Measurements from ENCODE around the gene KAZALD1. TPM values are rescaled to one million over a fixed set of nuclear protein-coding genes. Genes with fewer than 3 reads are reported as not detected.

KAZALD1 gene
- total RNA-seq, 2 donors from 2014 or later: 7.0 to 7.5 TPM

DNA sequence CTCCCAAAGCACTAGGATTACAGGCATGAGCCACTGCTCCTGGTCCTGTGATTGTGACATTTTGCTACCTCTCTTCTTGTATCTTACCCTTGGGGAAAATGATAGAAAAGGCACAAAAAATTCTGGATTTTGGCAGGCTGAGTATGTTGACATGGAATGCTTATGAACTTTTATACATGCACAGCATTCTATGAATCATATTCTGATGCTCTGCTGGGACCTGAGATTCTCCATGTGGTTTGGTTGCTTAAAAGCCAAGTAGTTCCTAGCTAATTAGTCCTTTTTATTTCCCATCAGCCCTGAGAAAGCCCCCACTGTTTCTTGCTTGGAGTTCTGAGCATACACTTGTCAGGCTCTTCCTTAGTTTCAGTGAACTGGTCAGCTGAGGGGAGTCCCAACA, 8.3 kb upstream of the KAZALD1 start:
- H3K9me3 ChIP-seq: no peaks in the 10 kb centered on the region
- H3K27ac ChIP-seq: no peak overlapping the region
- no peak for DNase-seq (ENCODE audit: low spot score)
- peaks cover 0 to 10% of the 10 kb centered on the region in 2 donors for H3K4me1 ChIP-seq
- H3K27me3 ChIP-seq: peaks cover 20% of the 10 kb centered on the region in 2 donors
- H3K36me3 ChIP-seq: no peaks in the 10 kb centered on the region
- H3K4me3 ChIP-seq: no peak overlapping the region
- TF ChIP-seq, protein P1, sequence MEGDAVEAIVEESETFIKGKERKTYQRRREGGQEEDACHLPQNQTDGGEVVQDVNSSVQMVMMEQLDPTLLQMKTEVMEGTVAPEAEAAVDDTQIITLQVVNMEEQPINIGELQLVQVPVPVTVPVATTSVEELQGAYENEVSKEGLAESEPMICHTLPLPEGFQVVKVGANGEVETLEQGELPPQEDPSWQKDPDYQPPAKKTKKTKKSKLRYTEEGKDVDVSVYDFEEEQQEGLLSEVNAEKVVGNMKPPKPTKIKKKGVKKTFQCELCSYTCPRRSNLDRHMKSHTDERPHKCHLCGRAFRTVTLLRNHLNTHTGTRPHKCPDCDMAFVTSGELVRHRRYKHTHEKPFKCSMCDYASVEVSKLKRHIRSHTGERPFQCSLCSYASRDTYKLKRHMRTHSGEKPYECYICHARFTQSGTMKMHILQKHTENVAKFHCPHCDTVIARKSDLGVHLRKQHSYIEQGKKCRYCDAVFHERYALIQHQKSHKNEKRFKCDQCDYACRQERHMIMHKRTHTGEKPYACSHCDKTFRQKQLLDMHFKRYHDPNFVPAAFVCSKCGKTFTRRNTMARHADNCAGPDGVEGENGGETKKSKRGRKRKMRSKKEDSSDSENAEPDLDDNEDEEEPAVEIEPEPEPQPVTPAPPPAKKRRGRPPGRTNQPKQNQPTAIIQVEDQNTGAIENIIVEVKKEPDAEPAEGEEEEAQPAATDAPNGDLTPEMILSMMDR (IDR thresholded peaks at IDR 0.05): no peak

DNA sequence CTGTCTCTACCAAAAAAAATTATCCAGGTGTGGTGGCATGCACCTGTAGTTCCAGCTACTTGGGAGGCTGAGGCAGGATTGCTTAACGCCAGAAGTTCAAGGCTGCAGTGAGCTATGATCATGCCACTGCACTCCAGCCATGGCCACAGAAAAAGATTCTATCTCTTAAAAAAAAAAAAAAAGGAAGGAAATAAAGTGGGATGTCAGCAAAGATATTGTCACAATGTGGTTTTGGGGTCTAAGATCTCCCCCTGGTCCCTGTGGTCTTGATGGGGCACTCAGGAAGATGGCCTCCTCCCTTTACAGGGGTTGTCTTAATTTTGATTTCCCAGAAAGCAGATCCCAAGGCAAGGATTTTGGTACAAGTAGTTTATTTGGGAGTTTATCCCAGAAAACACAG, 7.4 kb upstream of the KAZALD1 start:
- Histone ChIP-seq H3K27me3 (peaks cover 13% of the 10 kb centered on the region in 2 donors), H3K9me3 (no peaks in the 10 kb centered on the region), H3K36me3 (no peaks in the 10 kb centered on the region), H3K27ac (no peak overlapping the region), H3K4me3 (no peak overlapping the region), H3K4me1 (peaks cover 0 to 10% of the 10 kb centered on the region in 2 donors)
- DNase-seq (ENCODE audit: low spot score): no peak
- TF ChIP-seq, protein P1 (IDR thresholded peaks at IDR 0.05): no peak

DNA sequence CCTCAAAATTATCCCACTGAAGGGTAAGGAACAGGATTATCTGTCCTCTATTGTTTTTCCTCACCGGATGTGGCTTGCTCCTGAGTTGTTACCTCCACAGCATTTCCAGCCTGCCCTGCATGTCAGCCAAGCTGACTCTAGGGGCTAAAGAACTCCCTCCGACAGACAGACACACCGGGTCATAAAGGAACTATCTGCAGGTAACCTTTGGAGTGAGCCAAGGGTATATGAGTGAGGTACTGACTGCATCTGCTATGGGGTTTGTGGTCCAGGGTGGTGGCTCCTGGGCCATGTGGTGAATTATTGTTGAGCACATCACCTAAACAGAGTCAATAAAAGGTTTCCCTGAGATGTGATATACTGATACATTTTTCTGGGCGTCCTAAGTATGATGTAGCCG, 6.9 kb upstream of the KAZALD1 start:
- H3K4me3 ChIP-seq: no peak overlapping the region
- TF ChIP-seq, protein P1 (IDR thresholded peaks at IDR 0.05): no peak
- peaks cover 0 to 10% of the 10 kb centered on the region in 2 donors for H3K4me1 ChIP-seq
- DNase-seq (ENCODE audit: low spot score): no peak
- no peaks in the 10 kb centered on the region for H3K36me3 ChIP-seq
- H3K27me3 ChIP-seq: peaks cover 8 to 9% of the 10 kb centered on the region in 2 donors
- H3K27ac ChIP-seq: no peak overlapping the region
- H3K9me3 ChIP-seq: no peaks in the 10 kb centered on the region

DNA sequence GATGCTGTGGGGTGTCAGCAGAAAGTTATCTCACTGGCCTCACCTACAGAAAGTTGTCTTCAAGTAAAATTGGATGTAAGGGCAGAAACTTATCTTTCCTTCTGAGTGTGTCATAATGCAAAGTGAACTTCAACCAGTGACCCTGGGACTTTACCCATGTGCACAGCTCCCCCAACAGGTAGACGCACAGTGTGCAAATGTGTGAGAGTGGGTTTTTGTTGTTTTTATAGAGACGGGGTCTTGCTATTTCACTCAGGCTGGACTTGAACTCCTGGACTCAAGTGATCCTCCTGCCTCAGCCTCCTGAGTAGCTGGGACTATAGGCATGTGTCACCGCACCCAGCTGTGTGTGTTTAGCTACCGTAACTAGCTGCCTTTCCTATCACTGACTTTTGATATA, 6.4 kb upstream of the KAZALD1 start:
- Histone ChIP-seq H3K36me3 (no peaks in the 10 kb centered on the region), H3K27me3 (peaks cover 4% of the 10 kb centered on the region in 2 donors), H3K9me3 (no peaks in the 10 kb centered on the region), H3K27ac (no peak overlapping the region), H3K4me1 (peaks cover 0 to 10% of the 10 kb centered on the region in 2 donors), H3K4me3 (no peak overlapping the region)
- TF ChIP-seq, protein P1 (IDR thresholded peaks at IDR 0.05): no peak
- DNase-seq (ENCODE audit: low spot score): no peak

DNA sequence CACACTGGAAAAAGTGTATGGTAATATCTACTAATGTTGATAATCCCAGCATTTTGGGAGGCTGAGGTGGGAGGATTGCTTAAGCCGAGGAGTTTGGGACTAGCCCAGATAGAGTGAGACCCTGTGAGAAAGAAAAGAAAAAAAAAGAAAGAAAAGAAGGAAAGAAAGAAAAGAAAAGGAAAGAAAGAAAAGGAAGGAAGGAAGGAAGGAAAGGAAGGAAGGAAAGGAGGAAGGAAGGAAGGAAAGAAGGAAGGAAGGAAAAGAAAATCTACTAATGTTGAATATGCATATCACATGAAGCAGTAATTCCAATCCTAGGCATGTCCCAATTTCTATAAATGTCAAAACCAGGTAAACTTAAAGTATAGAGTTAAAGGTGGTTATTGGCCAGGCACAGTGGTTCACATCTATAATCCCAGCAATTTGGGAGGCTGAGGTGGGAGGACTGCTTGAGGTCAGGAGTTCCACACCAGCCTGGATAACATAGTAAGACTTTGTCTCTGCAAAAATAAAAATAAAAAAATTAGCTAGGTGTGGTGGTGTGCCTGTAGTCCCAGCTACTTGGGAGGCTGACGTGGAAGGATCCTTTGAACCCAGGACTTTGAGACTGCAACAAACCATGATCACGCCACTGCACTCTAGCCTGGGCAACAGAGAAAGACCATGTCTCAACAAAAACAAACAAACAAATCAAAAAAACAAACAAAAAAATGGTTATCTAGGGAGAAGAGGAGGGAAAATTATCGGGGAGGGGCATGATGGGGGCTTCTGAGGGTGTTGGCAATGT, 5.2 kb upstream of the KAZALD1 start:
- H3K4me3 ChIP-seq: no peak overlapping the region
- H3K27me3 ChIP-seq: no peaks in the 10 kb centered on the region
- TF ChIP-seq, protein P1 (IDR thresholded peaks at IDR 0.05): no peak
- H3K9me3 ChIP-seq: no peaks in the 10 kb centered on the region
- no peak overlapping the region for H3K27ac ChIP-seq
- H3K36me3 ChIP-seq: no peaks in the 10 kb centered on the region
- DNase-seq (ENCODE audit: low spot score): no peak
- H3K4me1 ChIP-seq: peaks cover 0 to 12% of the 10 kb centered on the region in 2 donors

All from right atrium auricular region (tissue), 2 donors.